HPDE6-E6E7 (cell line): ENCODE results near the gene NAB2.
A peak's percentile ranks its signal among the peaks of the same experiment; 100 is the strongest.
"Not testable (repeated sequence)": the region's sequence is repeated elsewhere in the genome, so short reads cannot be mapped to it uniquely, and the experiment has no call there.

ENCODE experiments used
- DNase-seq: peaks from one replicate; pipeline ENCODE4 v3.0.0; 2011; ENCODE audit warnings: missing footprints; ENCODE audit errors: extremely low spot score

The NAB2 gene

DNA sequence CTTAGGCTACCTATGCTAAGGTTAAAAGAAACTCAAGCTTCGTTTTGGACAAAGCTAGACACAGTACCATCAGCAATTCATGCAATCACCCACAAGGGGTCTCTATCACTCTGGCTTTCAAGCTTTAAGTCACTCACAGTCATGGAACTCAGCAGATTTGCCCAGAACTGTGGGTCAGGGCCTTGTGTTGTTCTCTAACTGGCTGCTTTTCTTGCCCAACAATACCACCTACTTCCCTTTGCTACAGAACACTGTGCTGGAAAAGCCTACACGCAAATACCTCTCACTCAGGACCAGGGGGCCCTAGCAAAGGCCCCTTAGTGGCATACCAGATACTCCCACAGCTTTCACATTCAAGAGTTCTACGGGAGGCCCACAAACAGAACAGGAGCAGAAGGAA lies 19.4 kb upstream of the NAB2 start:
- DNase-seq: peak; percentile 51

DNA sequence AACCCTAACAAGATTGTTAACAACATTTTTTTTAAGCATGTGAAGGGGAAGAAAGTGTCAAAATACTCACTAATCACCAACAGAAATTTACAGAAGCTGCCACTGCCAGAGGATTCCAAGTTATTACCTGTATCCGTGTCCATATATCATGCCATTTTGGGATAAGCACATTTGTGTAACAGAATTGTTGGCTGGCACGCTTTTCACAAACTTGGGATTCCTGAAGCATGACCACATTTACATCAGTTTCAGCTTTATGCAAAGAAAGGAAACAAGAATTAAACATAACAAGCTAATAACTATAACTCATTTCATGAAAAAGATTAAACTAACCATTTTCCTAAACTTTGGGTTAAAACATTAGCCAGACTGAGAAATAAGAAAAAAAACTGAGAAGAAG lies 16.3 kb upstream of the NAB2 start:
- no peak for DNase-seq

DNA sequence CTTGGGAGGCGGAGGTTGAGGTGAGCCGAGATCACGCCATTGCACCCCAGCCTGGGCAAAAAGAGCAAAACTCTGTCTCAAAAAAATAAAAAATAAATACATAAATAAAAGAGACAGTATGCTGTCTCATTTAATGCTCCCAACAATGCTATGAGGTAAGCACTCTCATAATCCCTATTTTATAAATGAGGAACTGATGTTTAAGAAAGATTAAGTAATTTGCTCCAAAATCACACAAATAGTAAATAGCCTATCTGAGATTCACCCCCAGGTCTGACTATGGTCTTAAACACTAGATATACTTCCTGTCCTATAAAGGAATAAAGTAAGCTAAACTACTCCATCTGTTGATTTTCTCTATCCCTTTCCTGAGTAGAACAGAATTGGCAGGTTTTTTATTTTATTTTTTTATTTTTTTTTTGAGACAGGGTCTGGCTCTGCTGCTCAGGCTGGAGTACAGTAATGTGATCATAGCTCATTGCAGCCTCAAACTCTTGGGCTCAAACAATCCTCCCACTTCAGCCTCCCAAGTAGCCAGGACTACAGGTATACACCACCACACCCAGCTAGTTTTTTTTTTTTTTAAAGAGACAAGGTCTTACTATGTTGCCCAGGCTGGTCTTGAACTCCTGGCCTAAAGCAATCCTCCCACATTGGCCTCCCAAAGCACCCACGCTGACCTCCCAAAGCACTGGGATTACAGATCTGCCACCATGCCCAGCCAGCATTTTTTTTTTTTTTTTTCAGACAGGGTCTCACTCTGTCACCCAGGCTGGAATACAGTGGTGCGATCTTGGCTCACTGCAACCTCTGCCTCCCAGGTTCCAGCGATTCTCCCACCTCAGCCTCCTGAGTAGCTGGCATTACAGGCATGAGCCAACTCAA lies 15.1 kb upstream of the NAB2 start:
- not testable (repeated sequence) for DNase-seq

DNA sequence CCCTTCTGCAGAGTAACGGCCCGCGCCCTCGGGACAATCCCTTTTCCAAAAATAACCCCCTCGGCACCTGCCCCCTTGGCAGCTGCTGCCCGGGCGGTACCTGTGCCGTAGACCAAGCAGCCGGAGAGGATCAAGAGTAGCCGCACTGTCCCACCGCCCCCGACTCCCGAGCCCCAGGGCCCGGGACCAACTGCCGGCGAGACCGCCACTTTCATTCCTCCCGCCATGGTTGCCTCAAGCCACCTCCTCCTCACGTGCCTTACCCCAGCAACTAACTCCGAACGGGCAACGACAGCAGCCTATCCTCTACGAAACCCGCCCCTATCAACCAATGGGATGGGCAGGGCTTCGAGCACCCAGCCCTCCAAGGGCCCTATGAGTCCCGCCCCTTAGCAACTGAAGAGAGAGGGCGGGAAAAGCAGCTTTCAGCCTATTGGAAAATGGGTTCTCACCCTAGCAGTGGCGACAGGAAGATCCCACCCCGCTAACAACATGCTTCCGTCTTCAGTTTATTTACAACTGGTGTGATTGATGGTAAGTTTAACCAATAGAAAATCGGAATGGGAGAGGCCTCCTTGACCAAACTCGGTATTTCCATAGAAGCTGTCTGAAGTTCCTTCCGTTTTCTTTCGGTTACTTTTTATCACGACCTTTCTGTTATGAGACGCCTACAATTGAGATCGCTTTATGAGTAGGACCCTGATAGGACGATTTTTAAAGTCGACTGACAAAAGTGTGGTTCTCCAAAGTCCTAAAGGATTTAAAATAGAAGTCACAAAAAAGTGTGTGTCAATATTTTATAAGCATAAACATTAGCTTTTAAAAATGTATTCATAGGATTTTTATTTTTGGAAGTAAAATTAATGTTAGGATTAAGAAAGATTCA lies 10.2 kb upstream of the NAB2 start, which contains the start of gene NEMP1:
Gene NEMP1, minus strand, starts transcription at position 273 of the 886 bp plus-strand sequence. Its CDS starts 46 bp downstream, at position 227.
- DNase-seq: peak; percentile 98

DNA sequence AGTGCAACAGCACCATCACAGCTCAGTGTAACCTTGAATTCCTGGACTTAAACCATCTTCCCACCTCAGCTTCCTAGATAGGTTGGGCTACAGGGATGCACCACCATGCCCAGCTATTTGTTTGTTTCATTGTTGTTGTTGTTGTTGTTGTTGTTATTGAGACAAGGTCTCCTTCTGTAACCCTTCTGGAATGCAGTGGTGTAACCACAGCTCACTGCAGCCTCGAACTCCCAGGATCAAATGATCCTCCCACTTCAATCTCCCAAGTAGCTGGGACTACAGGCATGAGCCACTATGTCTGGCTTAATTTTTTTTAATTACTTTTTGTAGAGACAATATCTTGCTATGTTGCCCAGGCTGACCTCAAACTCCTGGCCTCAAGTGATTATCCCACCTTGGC lies 9.1 kb upstream of the NAB2 start:
- no peak for DNase-seq

DNA sequence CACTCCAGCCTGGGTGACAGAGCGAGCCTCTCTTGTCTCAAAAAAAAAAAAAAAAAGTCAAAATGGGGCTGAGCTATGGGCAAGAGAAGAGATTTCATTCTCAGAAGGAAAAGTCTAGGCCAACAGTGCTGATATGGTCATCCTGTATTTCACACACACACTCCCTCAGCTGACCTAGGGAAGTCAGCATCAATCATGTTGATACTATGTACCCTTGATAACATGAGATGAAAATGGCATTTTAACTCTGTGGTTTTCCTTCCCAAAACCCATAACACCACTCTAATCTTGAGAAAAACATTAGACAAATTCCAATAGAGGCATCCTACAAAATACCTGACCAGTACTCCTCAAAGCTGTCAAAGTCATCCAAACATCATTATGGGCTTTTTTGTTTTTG lies 8.1 kb upstream of the NAB2 start:
- no peak for DNase-seq

DNA sequence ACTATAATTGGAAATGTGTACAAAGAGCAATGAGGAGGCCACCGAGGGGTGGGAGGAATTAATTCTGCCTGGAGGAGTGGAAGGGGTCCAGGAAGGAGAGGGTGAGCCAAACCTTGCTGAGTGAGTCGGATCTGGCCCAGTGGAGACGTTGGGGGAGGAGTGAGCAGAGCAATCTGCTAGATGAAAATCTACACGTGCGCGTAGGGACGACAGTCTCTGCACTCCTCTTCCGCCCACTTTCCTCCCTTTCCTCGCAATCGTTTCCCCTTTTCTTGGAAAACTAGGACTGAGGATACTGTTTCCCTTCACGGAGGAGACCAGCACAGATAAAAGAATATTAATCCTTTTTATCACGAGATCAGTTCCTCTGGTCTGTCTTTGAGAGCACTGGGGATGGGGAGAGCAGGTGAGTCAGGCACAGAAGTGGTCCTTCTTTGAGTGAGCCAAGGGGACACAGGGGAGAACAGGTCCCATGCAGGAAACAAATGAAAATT lies 2.9 kb upstream of the NAB2 start:
- DNase-seq: no peak

DNA sequence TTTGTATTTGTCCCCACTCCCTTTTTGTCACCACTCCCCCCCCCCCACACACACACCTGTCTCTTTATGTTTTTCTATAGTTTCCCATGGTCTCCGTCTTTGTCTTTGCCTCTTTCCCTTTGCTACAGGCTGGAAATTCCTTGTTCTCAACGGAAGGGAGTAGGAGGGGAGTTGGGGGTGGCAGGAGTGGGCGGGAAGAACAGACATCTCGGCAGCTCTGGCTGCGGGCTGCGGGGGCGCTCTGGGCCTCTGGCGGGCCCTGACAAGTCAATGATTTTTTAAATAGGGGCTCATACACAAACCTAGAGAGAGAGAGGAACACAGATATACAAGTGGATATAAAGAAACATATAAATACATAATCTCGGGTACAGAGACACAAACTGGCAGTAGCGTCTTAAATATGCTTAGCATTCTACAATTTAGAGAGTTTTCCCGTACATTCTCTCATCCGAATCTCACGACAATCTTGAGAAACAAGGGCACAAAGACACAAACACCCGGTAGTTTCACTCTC lies 2.4 kb upstream of the NAB2 start:
- no peak for DNase-seq

DNA sequence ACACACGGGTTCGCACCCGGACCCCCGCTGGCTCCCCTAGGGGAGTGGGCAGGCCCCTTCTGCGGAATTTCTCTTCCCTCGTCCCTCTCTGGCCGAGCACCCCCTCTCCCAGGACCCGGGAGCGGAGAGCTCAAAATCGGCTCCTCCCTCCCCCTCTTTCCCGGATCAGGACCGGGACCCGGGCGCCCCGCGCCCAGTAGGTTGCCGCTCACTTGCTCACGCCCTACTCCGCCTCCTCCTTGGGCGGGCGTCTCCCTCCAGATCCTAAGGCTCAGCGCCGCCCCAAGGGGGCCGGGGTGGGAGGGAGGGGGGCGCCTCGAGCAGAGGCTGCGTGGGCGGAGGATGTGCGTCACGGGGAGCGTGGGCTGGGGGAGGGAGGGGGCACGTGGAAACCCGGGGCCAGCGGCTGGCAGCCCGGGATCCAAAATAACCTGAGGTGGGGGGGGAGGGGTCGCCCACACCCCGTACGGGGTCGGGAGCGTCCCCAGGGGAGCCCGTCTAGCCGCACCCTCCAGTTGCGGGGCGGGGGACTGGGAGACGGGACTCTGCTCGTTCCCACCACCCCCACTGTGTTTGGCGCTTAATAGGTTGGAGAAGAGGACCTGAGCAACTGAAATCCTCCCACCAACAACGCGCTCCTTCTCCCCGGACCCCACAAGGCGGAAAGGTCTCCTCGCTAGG lies 1.8 kb upstream of the NAB2 start:
- peak; percentile 70 for DNase-seq

DNA sequence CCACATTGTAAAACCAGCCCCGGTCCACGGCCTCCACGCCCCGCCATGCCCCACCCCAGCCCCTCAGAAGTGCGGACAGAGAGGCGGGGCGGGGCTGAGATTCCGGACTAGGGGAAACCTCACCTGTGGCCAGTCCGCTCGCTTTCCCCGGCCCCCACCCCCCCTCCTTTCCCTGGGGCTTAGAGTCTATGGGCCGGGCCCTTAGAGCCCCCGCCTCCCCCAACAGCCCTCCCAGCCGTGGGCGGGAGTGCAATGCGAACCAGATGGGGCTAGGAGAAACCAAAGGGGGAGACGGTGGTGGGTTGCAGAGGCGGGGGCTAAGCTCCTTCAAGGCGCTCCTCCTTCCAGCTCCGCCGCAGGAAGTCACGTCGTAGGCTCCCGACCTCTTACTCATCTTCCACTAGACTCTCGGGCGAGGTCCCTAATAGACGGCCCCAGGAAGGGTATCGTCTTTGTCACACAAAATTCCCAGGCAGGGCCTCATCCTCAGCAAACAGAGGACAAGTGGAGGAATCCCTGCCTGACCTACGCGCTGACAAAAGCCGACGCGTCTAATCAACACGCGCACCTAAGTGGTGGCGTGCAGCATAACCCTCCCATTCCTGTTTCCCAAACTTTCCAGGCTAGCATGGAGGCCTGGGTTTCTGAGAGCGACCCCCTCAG lies 1.1 kb upstream of the NAB2 start:
- peak; percentile 71 for DNase-seq

DNA sequence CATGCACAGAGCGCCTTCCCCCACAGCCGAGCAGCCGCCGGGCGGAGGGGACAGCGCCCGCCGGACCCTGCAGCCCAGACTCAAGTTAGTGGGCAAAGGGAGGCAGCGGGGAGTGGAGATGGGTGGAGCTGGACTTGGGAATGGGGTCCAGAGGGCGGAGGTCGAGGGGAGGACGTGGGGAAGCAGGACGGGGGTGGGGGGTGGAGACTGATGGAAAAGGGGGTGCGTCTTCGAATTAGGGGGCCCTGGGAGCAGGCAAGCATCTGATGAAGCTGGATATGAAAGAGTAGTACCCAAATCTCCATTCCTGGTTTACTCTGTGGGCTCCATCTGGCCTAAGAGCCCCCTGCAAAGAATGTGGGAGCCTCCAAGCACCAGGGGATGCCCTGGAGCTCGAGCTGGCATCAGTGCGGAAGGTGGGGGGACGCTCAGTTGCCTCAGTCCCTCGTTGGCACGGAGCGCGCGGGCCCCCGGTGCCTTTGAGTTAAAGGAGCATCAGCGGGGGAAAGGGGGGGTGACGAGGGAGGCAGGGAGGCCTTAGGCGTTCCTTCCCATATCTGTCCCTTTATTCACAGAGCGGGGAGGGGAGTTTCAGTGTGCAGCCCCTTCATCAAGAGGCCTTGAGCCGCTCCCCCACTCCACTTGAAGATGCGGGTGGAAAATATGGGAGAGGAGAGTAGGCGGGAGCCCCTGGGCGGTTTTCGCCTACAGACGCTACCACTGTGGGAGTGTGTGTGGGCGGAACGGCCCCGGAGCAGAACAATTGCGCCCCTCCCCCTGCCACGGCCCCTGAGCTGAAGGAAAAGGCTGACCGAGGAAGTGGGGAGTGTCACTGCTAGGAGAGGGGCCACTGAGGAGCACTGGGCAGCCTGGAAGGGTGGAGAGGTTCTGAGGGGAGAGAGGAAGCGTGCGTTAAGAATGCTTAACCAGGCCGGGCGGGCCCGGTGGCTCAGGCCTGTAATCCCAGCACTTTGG lies 644 bp downstream of the NAB2 start:
- DNase-seq: no peak

DNA sequence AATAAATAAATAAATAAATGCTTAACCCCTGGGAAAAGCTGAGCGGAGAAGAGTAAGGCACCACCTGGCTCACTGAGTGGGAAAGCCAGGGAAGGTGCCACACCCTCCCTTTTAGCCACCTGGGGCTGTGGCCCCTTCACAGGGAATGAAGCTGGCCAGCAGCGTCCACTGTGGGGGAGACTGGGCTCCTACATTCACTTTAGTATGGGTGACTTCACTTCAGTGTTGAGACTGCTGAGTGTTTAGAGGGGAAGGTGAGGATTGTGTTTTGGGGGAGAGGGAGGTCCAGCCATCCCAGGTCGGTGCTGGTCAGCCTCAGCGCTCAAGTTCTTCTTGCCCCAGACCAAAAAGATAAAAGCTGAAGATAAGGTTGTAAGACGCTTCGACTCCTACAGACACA lies 1.6 kb downstream of the NAB2 start:
- no peak for DNase-seq

DNA sequence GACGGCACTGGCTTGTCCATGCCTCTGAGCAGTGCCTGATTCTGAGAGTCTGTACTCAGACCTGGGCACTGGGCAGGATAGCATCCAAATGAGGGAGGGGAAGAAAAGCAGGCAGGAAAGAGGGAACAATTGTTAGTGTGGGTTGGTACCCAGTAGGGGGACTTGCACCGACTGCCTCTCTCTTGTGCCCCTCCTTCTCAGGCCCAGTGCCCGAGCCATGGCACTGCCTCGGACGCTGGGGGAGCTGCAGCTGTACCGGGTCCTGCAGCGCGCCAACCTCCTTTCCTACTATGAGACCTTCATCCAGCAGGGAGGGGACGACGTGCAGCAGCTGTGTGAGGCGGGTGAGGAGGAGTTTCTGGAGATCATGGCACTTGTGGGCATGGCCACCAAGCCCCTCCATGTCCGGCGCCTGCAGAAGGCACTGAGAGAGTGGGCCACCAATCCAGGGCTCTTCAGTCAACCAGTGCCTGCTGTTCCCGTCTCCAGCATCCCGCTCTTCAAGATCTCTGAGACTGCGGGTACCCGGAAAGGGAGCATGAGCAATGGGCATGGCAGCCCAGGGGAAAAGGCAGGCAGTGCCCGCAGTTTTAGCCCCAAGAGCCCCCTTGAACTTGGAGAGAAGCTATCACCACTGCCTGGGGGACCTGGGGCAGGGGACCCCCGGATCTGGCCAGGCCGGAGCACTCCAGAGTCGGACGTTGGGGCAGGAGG lies 2.2 kb downstream of the NAB2 start:
- DNase-seq: no peak

DNA sequence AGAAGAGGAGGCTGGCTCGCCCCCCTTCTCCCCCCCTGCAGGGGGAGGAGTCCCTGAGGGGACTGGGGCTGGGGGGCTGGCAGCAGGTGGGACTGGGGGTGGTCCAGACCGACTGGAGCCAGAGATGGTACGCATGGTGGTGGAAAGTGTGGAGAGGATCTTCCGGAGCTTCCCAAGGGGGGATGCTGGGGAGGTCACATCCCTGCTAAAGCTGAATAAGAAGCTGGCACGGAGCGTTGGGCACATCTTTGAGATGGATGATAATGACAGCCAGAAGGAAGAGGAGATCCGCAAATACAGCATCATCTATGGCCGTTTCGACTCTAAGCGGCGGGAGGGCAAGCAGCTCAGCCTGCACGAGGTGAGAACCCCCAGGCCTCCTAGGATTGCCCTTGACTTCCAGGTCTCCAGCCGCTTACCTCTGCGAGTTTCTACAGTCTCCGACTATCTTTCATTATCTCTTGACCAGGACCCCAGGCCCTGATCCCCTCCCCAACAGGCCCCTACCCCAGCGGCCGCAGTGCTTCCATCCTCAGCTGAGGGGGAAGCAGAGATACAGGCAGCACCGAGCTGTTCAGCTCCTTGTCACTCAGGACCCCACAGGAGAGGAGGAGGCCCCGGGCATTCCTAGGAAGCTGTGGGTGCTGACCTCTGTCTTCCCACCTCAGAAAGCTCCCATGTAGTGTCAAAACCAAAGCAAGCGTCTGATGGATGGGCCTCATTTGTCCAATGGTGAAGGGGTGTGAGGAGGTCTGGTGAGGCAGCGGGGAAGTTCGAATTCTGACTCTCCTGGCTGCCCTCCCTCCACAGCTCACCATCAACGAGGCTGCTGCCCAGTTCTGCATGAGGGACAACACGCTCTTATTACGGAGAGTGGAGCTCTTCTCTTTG lies 3.0 kb downstream of the NAB2 start:
- no peak for DNase-seq

DNA sequence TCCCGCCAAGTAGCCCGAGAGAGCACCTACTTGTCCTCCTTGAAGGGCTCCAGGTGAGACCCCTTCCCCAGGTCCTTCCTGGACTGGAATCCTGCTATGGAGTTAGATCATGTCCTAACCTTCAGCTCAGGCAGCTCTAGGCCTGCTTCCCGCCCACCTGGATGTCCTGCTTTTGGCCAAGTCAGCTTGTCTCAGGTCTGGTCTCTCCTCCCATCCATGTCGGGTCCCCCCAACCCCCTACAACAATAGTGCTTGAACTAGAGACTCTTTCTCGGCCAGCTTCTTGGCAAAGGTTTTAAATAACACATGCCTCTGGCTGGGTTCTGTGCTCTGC lies 3.6 kb downstream of the NAB2 start:
- DNase-seq: no peak

DNA sequence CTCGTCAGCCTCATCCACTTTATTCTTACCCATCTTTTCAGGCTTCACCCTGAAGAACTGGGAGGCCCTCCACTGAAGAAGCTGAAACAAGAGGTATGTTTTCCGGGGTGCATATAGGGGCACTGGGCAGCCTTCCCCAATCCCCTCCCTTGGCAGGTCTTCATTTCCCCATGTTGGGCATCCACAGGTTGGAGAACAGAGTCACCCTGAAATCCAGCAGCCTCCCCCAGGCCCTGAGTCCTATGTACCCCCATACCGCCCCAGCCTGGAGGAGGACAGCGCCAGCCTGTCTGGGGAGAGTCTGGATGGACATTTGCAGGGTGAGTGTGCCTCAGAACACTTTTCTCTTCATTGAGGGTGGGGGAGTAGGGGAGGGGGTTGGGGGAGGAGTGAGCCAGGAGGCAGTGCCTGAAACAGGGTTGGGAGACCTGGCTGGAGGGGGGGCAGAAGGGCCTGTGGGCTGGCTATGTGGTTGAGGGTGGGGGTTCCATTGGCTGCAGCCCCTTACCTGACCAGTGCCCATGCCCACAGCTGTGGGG lies 4.0 kb downstream of the NAB2 start:
- DNase-seq: no peak

DNA sequence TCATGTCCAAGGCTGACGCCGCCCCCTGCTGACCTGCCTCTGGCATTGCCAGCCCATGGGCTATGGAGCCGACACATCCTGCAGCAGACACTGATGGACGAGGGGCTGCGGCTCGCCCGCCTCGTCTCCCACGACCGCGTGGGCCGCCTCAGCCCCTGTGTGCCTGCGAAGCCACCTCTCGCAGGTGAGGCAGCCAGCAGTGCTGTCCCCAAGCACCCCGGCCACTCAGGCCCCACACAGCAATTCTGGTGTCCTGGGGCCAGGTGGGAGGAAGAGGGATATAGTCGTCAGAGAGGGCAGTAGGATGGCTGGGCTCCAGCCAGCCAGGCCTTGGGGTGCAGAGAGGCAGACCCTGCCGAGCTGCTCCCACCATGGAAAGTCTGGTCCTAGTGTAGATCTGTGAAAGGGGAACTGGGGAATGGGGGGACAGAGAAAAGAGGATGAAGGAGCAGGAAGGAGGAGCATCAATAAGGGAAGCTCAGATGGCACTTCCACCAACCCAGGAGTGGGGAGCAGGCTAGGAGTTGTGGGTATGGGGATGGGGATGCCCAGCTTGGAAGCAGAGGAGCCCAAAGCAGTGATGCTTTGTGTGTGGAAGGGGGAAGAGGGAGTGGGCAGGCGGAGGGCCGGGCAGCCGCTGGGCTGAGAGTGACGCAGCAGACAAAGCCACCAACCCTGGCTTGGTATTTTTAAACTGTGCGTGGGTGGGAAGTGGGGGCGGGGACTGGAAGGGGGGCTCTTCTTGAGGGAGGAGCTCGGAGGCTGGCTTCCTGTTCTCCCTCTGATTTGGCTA lies 4.7 kb downstream of the NAB2 start:
- DNase-seq: peak; percentile 60
